ENCODE data around the gene RPL3. TPM values are rescaled to one million over a fixed set of nuclear protein-coding genes. Genes with fewer than 3 reads are reported as not detected.

The RPL3 gene
- total RNA-seq, 4 donors from 2014 or later, result 2,537 to 3,396 (median 3,080) TPM

GRCh38 chr22:39269095-39269790 is 50.2 kb downstream of the RPL3 start:
- no peaks in the 10 kb centered on the region for H3K9me3 ChIP-seq
- peaks cover 9% of the 10 kb centered on the region for H3K4me1 ChIP-seq
- TF ChIP-seq POLR2AphosphoS5 (IDR thresholded peaks at IDR 0.05), result no peak
- H3K27ac ChIP-seq, result no peak overlapping the region
- no peak for DNase-seq (ENCODE audit: low spot score in 2 of 2)
- H3K36me3 ChIP-seq, result no peaks in the 10 kb centered on the region
- no peak overlapping the region for H3K4me3 ChIP-seq
- no peaks in the 10 kb centered on the region for H3K27me3 ChIP-seq
- 74% methylated on average over 8 of the region's 11 CpGs for WGBS

- H3K36me3 ChIP-seq, result no peaks in the 10 kb centered on the region
- peaks cover 9% of the 10 kb centered on the region for H3K4me1 ChIP-seq
- WGBS, result 69% methylated on average over 7 of the region's 7 CpGs
- no peaks in the 10 kb centered on the region for H3K9me3 ChIP-seq
- no peaks in the 10 kb centered on the region for H3K27me3 ChIP-seq
- H3K27ac ChIP-seq, result no peak overlapping the region
- TF ChIP-seq POLR2A (IDR thresholded peaks at IDR 0.05), result no peak
- no peak for TF ChIP-seq CTCF (IDR thresholded peaks at IDR 0.05)
- TF ChIP-seq EP300 (IDR thresholded peaks at IDR 0.05), result no peak
- no peak for TF ChIP-seq POLR2AphosphoS5 (IDR thresholded peaks at IDR 0.05)
- no peak overlapping the region for H3K4me3 ChIP-seq
- no peak for DNase-seq (ENCODE audit: low spot score in 2 of 2)
These were observed 50.8 kb downstream of the RPL3 start for GRCh38 chr22:39268645-39269044.

- H3K27ac ChIP-seq, result no peak overlapping the region
- H3K4me1 ChIP-seq, result peaks cover 9% of the 10 kb centered on the region
- whole genome bisulfite sequencing, result 95% methylated on average over 8 of the region's 8 CpGs
- TF ChIP-seq POLR2A (IDR thresholded peaks at IDR 0.05) (no peak), CTCF (IDR thresholded peaks at IDR 0.05) (no peak), POLR2AphosphoS5 (IDR thresholded peaks at IDR 0.05) (no peak), EP300 (IDR thresholded peaks at IDR 0.05) (no peak)
- no peaks in the 10 kb centered on the region for H3K36me3 ChIP-seq
- no peak for DNase-seq (ENCODE audit: low spot score in 2 of 2)
- H3K27me3 ChIP-seq, result no peaks in the 10 kb centered on the region
- H3K9me3 ChIP-seq, result no peaks in the 10 kb centered on the region
- H3K4me3 ChIP-seq, result no peak overlapping the region
These were observed 51.4 kb downstream of the RPL3 start for GRCh38 chr22:39267974-39268373.

GRCh38 chr22:39266398-39267030 is 52.9 kb downstream of the RPL3 start:
- H3K4me1 ChIP-seq, result peaks cover 9% of the 10 kb centered on the region
- no peaks in the 10 kb centered on the region for H3K36me3 ChIP-seq
- no peak overlapping the region for H3K4me3 ChIP-seq
- no peak overlapping the region for H3K27ac ChIP-seq
- TF ChIP-seq POLR2A (IDR thresholded peaks at IDR 0.05) (no peak), EP300 (IDR thresholded peaks at IDR 0.05) (no peak), POLR2AphosphoS5 (IDR thresholded peaks at IDR 0.05) (no peak), CTCF (IDR thresholded peaks at IDR 0.05) (no peak)
- 66% methylated on average over 12 of the region's 12 CpGs for WGBS
- DNase-seq (ENCODE audit: low spot score in 2 of 2), result no peak
- H3K9me3 ChIP-seq, result no peaks in the 10 kb centered on the region
- H3K27me3 ChIP-seq, result no peaks in the 10 kb centered on the region

GRCh38 chr22:39265143-39265886 is 54.1 kb downstream of the RPL3 start:
- TF ChIP-seq POLR2AphosphoS5 (IDR thresholded peaks at IDR 0.05), result no peak
- Histone ChIP-seq H3K4me3 (no peak overlapping the region), H3K27me3 (no peaks in the 10 kb centered on the region), H3K36me3 (no peaks in the 10 kb centered on the region), H3K9me3 (no peaks in the 10 kb centered on the region), H3K27ac (no peak overlapping the region), H3K4me1 (peaks cover 9% of the 10 kb centered on the region)
- 94% methylated on average over 6 of the region's 23 CpGs for WGBS
- no peak for DNase-seq (ENCODE audit: low spot score in 2 of 2)
